ENCODE measurements around the gene CAPN5. TPM values are rescaled to one million over a fixed set of nuclear protein-coding genes. Genes with fewer than 3 reads are reported as not detected.

Gene CAPN5
- total and polyA plus RNA-seq, 5 experiments from 2014 or later: 6.2 to 13.1 (median 9.5) TPM

- ATAC-seq (no peak), DNase-seq (no peak)
- peaks cover 0 to 2% (median 0%) of the 10 kb centered on the region in 4 donors for H3K4me1 Mint-ChIP-seq
- POLR2A ChIA-PET: no interaction called here
- no peaks in the 10 kb centered on the region for H3K9me3 Mint-ChIP-seq
- H3K4me3 Mint-ChIP-seq: no peak overlapping the region
- peaks cover 0 to 2% (median 0%) of the 10 kb centered on the region in 3 donors for H3K36me3 Mint-ChIP-seq
- peak overlapping the region in 3 of 10 donors; percentile 22 to 52 (median 47) for H3K27ac Mint-ChIP-seq
- H3K27me3 Mint-ChIP-seq: no peaks in the 10 kb centered on the region
Measured at GRCh38 chr11:77111946-77112345, 45.2 kb downstream of the CAPN5 start.

GRCh38 chr11:77112641-77113381 lies 46.0 kb downstream of the CAPN5 start:
- POLR2A ChIA-PET: interaction anchor here (0.8 kb wide), 1 partner anchor 65 kb away, joined by 8 read pairs; no protein-coding TSS in a partner anchor
- H3K9me3 Mint-ChIP-seq: no peaks in the 10 kb centered on the region
- no peak for ATAC-seq
- DNase-seq: no peak
- H3K4me1 Mint-ChIP-seq: peaks cover 0 to 2% (median 0%) of the 10 kb centered on the region in 4 donors
- H3K27ac Mint-ChIP-seq: peak overlapping the region in 3 of 10 donors; percentile 40 to 59 (median 55)
- H3K4me3 Mint-ChIP-seq: no peak overlapping the region
- no peaks in the 10 kb centered on the region for H3K27me3 Mint-ChIP-seq
- H3K36me3 Mint-ChIP-seq: peaks cover 0 to 2% (median 0%) of the 10 kb centered on the region in 3 donors

GRCh38 chr11:77113382-77114088 lies 46.8 kb downstream of the CAPN5 start:
- H3K27ac Mint-ChIP-seq: peak overlapping the region in 2 of 10 donors; percentile 40 to 55
- ATAC-seq (no peak), DNase-seq (no peak)
- POLR2A ChIA-PET: interaction anchor here (0.8 kb wide), 1 partner anchor 66 kb away, joined by 8 read pairs; no protein-coding TSS in a partner anchor
- peaks cover 0 to 2% (median 0%) of the 10 kb centered on the region in 3 donors for H3K36me3 Mint-ChIP-seq
- H3K9me3 Mint-ChIP-seq: no peaks in the 10 kb centered on the region
- no peak overlapping the region for H3K4me3 Mint-ChIP-seq
- no peaks in the 10 kb centered on the region for H3K27me3 Mint-ChIP-seq
- H3K4me1 Mint-ChIP-seq: peaks cover 0 to 2% (median 0%) of the 10 kb centered on the region in 4 donors

- H3K4me1 Mint-ChIP-seq: peaks cover 0 to 2% (median 0%) of the 10 kb centered on the region in 4 donors
- no peak overlapping the region for H3K27ac Mint-ChIP-seq
- no peak overlapping the region for H3K4me3 Mint-ChIP-seq
- DNase-seq: no peak
- POLR2A ChIA-PET: no interaction called here
- H3K36me3 Mint-ChIP-seq: peaks cover 0 to 5% (median 0%) of the 10 kb centered on the region in 3 donors
- no peaks in the 10 kb centered on the region for H3K9me3 Mint-ChIP-seq
- H3K27me3 Mint-ChIP-seq: no peaks in the 10 kb centered on the region
- no peak for ATAC-seq
Measured at GRCh38 chr11:77114089-77114463, 47.3 kb downstream of the CAPN5 start.

GRCh38 chr11:77115181-77115611 lies 48.4 kb downstream of the CAPN5 start:
- DNase-seq: no peak
- no peak for ATAC-seq
- Mint-ChIP-seq H3K27me3 (no peaks in the 10 kb centered on the region), H3K9me3 (no peaks in the 10 kb centered on the region), H3K4me3 (no peak overlapping the region), H3K36me3 (peaks cover 0 to 12% (median 0%) of the 10 kb centered on the region in 3 donors), H3K4me1 (peaks cover 0 to 2% (median 0%) of the 10 kb centered on the region in 4 donors), H3K27ac (no peak overlapping the region)
- POLR2A ChIA-PET: no interaction called here

- ATAC-seq: no peak
Measured at GRCh38 chr11:77115956-77116355, 49.2 kb downstream of the CAPN5 start.

GRCh38 chr11:77117492-77117891 lies 50.7 kb downstream of the CAPN5 start:
- Mint-ChIP-seq H3K27ac (no peak overlapping the region), H3K9me3 (no peaks in the 10 kb centered on the region), H3K27me3 (no peaks in the 10 kb centered on the region), H3K36me3 (peaks cover 0 to 23% (median 5%) of the 10 kb centered on the region in 3 donors), H3K4me3 (no peak overlapping the region), H3K4me1 (peaks cover 0 to 2% (median 0%) of the 10 kb centered on the region in 4 donors)
- POLR2A ChIA-PET: no interaction called here
- no peak for ATAC-seq
- no peak for DNase-seq

More at GRCh38 chr11:77115956-77116355, 49.2 kb downstream of the CAPN5 start:
- H3K36me3 Mint-ChIP-seq: peaks cover 0 to 19% (median 4%) of the 10 kb centered on the region in 3 donors
- H3K27ac Mint-ChIP-seq: no peak overlapping the region
- peaks cover 0 to 2% (median 0%) of the 10 kb centered on the region in 4 donors for H3K4me1 Mint-ChIP-seq
- no peak overlapping the region for H3K4me3 Mint-ChIP-seq
- POLR2A ChIA-PET: no interaction called here
- no peaks in the 10 kb centered on the region for H3K9me3 Mint-ChIP-seq
- H3K27me3 Mint-ChIP-seq: no peaks in the 10 kb centered on the region
- DNase-seq: no peak

GRCh38 chr11:77118086-77118485 lies 51.3 kb downstream of the CAPN5 start:
- ATAC-seq: no peak

GRCh38 chr11:77118971-77119370 lies 52.2 kb downstream of the CAPN5 start:
- no peak overlapping the region for H3K4me3 Mint-ChIP-seq
- POLR2A ChIA-PET: no interaction called here
- H3K9me3 Mint-ChIP-seq: no peaks in the 10 kb centered on the region
- no peaks in the 10 kb centered on the region for H3K4me1 Mint-ChIP-seq
- no peaks in the 10 kb centered on the region for H3K27me3 Mint-ChIP-seq
- DNase-seq (no peak), ATAC-seq (no peak)
- peaks cover 0 to 34% (median 5%) of the 10 kb centered on the region in 3 donors for H3K36me3 Mint-ChIP-seq
- H3K27ac Mint-ChIP-seq: no peak overlapping the region

More at GRCh38 chr11:77118086-77118485, 51.3 kb downstream of the CAPN5 start:
- H3K36me3 Mint-ChIP-seq: peaks cover 0 to 28% (median 5%) of the 10 kb centered on the region in 3 donors
- H3K27ac Mint-ChIP-seq: no peak overlapping the region
- peaks cover 0 to 2% (median 0%) of the 10 kb centered on the region in 4 donors for H3K4me1 Mint-ChIP-seq
- DNase-seq: no peak
- no peak overlapping the region for H3K4me3 Mint-ChIP-seq
- no peaks in the 10 kb centered on the region for H3K27me3 Mint-ChIP-seq
- POLR2A ChIA-PET: no interaction called here
- H3K9me3 Mint-ChIP-seq: no peaks in the 10 kb centered on the region

- no peak for ATAC-seq
- Mint-ChIP-seq H3K4me1 (no peaks in the 10 kb centered on the region), H3K9me3 (no peaks in the 10 kb centered on the region), H3K4me3 (no peak overlapping the region), H3K27ac (no peak overlapping the region), H3K27me3 (no peaks in the 10 kb centered on the region), H3K36me3 (peaks cover 0 to 39% (median 5%) of the 10 kb centered on the region in 3 donors)
- DNase-seq: no peak
- POLR2A ChIA-PET: no interaction called here
Measured at GRCh38 chr11:77119531-77119936, 52.8 kb downstream of the CAPN5 start.

- Mint-ChIP-seq H3K27me3 (no peaks in the 10 kb centered on the region), H3K36me3 (peaks cover 0 to 37% (median 5%) of the 10 kb centered on the region in 3 donors), H3K4me1 (no peaks in the 10 kb centered on the region), H3K9me3 (no peaks in the 10 kb centered on the region), H3K27ac (peak overlapping the region in 2 of 10 donors; percentile 12 to 44), H3K4me3 (no peak overlapping the region)
- no peak for DNase-seq
- POLR2A ChIA-PET: no interaction called here
- no peak for ATAC-seq
Measured at GRCh38 chr11:77120571-77120970, 53.8 kb downstream of the CAPN5 start.

- Mint-ChIP-seq H3K36me3 (peaks cover 0 to 37% (median 5%) of the 10 kb centered on the region in 3 donors), H3K9me3 (no peaks in the 10 kb centered on the region), H3K4me3 (no peak overlapping the region), H3K27me3 (no peaks in the 10 kb centered on the region), H3K4me1 (peaks cover 0 to 1% (median under 1%) of the 10 kb centered on the region in 4 donors), H3K27ac (peak overlapping the region in 1 of 10 donors; percentile 56)
- DNase-seq (no peak), ATAC-seq (no peak)
- POLR2A ChIA-PET: no interaction called here
Measured at GRCh38 chr11:77121096-77121640, 54.4 kb downstream of the CAPN5 start.

Data from naive thymus-derived CD8-positive, alpha-beta T cell (primary cell).